ENCODE results near the gene HYAL1. TPM values are rescaled to one million over a fixed set of nuclear protein-coding genes. Genes with fewer than 3 reads are reported as not detected.

Gene HYAL1
- total and polyA plus RNA-seq, 2 donors, result 0.09 to 1.8 TPM

DNA sequence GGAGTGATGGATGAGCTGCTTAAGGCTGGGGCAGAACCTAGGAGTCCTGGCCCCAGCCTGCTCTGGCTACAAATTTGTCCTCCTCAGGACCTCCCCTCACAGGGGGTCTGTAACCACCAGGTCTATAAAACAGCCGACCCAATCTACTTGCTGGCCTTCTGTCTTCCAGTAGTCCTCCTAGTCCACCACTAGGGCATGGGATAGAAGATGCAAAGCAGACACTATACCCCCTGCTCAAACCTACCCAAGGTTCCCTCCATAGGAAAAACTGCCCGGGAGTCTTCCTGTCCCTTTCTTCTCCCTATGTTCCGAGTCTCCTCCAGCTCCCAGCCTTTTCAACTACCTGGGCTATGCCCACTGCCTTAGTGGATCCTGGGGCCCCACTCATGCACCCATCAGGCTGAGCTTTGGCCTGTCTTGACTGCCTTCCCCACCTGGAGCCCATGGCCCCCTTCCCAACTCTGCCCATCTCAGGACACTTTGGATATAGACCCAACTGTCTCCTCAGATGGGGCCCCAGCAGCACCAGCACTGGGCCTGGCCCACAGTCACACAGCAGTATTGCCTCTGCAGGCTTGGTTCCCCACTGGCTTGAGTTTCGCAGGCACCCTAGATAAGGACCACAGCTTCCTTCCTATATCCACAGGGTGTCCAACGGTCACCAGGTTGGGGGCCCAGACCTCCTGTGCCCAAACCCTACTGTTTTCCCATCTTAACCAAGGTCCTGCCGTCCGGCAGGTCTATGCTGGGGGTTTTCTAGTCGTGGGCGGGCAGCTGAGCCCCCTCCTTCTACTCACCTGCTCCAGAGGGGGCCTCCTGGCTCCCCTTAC, 5.3 kb downstream of the HYAL1 start:
- WGBS, result 42% methylated on average over 9 of the region's 9 CpGs
- H3K4me1 ChIP-seq (ENCODE audit: control insufficient read depth in 2 of 2, insufficient read depth in 2 of 2, low read length in 2 of 2), result peaks cover 12 to 25% of the 10 kb centered on the region in 2 donors
- H3K27ac ChIP-seq (ENCODE audit: low read depth in 1 of 2, low read length in 1 of 2), result peak overlapping the region; percentile 52 to 98

DNA sequence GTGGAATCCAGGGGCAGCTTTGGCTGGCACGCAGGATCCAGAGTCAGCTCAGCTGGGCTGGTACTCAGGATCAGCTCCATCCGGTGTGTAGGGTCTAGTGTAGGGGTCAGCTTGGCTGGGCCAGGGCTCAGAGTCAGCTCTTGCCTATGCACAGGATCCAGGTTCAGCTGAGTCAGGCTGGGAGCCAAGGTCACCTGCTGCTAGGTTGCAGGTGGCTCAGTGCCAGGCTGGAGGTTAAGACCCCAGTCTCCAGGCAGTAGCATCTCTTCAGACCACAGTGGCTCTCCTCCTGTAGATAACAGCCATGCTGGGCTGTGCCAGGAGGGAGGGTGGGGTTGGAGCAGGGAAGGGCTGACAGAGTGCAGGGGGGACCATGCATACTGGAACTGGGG, 6.0 kb downstream of the HYAL1 start:
- 100% methylated on average over 2 of the region's 2 CpGs for WGBS
- no peak overlapping the region for H3K4me3 ChIP-seq (ENCODE audit: low read length in 2 of 2)
- no peak for DNase-seq (ENCODE audit: low read depth in 6 of 9, low spot score in 9 of 9)
- no peaks in the 10 kb centered on the region for H3K36me3 ChIP-seq (ENCODE audit: control insufficient read depth in 2 of 2, insufficient read depth in 2 of 2, low read length in 1 of 2)
- H3K4me1 ChIP-seq (ENCODE audit: control insufficient read depth in 2 of 2, insufficient read depth in 2 of 2, low read length in 2 of 2), result peaks cover 12 to 32% of the 10 kb centered on the region in 2 donors
- no peaks in the 10 kb centered on the region for H3K9me3 ChIP-seq (ENCODE audit: control insufficient read depth in 2 of 2, insufficient read depth in 1 of 2, low read length in 1 of 2)
- no peak overlapping the region for H3K27ac ChIP-seq (ENCODE audit: low read depth in 1 of 2, low read length in 1 of 2)
- no peaks in the 10 kb centered on the region for H3K27me3 ChIP-seq (ENCODE audit: control insufficient read depth in 2 of 2, insufficient read depth in 1 of 2, low read length in 1 of 2)

More for the DNA sequence above, 5.3 kb downstream of the HYAL1 start:
- H3K4me3 ChIP-seq (ENCODE audit: low read length in 2 of 2), result peak overlapping the region; percentile 56 to 89
- no peaks in the 10 kb centered on the region for H3K27me3 ChIP-seq (ENCODE audit: control insufficient read depth in 2 of 2, insufficient read depth in 1 of 2, low read length in 1 of 2)
- no peaks in the 10 kb centered on the region for H3K36me3 ChIP-seq (ENCODE audit: control insufficient read depth in 2 of 2, insufficient read depth in 2 of 2, low read length in 1 of 2)
- no peak for DNase-seq (ENCODE audit: low read depth in 6 of 9, low spot score in 9 of 9)
- H3K9me3 ChIP-seq (ENCODE audit: control insufficient read depth in 2 of 2, insufficient read depth in 1 of 2, low read length in 1 of 2), result no peaks in the 10 kb centered on the region

DNA sequence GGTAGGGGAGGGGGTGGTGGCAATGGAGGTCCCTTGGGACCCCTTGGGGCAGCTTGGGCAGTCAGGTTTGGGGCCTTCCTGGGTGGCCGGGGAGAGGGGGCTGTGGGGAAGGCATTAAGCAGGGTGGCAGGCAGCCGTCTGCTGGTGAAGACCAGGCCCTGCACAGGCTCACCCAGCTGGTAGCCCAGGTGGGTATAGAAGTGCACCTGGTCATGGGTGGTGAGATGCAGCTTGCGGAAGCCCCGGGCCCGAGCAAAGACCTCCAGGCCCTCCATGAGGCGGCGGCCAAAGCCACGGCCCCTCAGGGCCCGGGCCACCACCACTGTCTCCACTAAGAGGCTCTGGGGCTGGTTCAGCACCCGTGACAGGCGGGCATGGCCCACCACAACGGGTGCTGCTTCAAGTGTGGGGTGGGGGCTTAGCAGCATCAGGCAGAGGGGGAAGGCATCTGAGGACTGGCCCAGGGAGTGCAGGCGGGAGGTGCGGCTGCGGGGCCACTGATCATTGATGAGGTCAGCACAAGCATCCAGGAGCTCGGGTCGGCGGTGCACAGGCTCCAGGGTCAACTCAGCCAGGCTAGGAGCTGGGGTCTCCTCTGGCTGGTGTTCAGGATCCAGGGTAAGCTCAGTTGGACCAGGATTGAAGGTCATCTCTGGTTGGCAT, 6.5 kb downstream of the HYAL1 start:
- no peaks in the 10 kb centered on the region for H3K27me3 ChIP-seq (ENCODE audit: control insufficient read depth in 2 of 2, insufficient read depth in 1 of 2, low read length in 1 of 2)
- no peaks in the 10 kb centered on the region for H3K9me3 ChIP-seq (ENCODE audit: control insufficient read depth in 2 of 2, insufficient read depth in 1 of 2, low read length in 1 of 2)
- 98% methylated on average over 18 of the region's 18 CpGs for WGBS
- peaks cover 12 to 33% of the 10 kb centered on the region in 2 donors for H3K4me1 ChIP-seq (ENCODE audit: control insufficient read depth in 2 of 2, insufficient read depth in 2 of 2, low read length in 2 of 2)
- no peak overlapping the region for H3K4me3 ChIP-seq (ENCODE audit: low read length in 2 of 2)
- no peaks in the 10 kb centered on the region for H3K36me3 ChIP-seq (ENCODE audit: control insufficient read depth in 2 of 2, insufficient read depth in 2 of 2, low read length in 1 of 2)
- no peak overlapping the region for H3K27ac ChIP-seq (ENCODE audit: low read depth in 1 of 2, low read length in 1 of 2)
- DNase-seq (ENCODE audit: low read depth in 6 of 9, low spot score in 9 of 9), result no peak

DNA sequence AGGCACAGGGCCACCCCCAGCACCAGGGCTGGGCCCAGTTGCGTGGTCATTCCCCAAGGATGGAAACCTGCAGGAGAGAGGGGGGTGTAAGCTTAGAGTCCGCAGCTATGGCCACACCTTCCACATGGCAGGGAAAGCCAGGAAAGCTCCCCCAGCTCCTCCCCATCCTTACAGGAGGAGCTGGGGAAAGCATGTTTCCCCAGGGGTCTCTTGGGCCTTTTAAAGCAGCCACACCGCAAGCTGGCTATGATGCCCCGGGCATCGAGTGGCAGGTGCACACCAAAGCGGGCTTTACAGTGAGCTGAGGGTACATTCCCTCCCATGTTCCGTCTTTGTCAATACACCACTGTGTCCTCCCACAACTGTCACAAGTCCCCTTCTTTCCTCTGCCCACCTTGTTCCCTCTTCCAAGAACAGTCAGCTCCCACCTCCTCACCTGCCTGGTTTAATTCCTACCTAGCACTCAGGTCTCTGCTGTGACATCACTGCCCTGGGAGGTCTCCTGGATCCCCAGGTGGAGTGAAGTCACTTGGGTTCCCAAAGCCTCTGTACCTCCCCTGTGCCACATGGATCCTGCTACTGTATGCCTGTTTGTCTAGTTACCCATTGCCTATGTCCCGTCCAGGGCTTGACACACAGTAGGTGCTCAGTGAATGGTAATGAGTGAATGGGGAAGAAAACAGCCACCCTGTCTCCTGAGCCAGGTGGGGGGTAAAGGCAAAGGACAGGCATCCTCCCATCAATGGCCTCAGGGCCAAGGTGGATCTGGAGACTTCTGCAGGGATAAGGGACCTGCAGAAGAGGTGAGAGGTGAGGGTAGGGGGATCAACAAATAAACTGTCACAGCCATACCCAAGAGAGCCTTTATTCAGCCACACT, 7.6 kb downstream of the HYAL1 start:
- WGBS, result 96% methylated on average over 8 of the region's 8 CpGs
- Histone ChIP-seq H3K9me3 (ENCODE audit: control insufficient read depth in 2 of 2, insufficient read depth in 1 of 2, low read length in 1 of 2) (no peaks in the 10 kb centered on the region), H3K27me3 (ENCODE audit: control insufficient read depth in 2 of 2, insufficient read depth in 1 of 2, low read length in 1 of 2) (no peaks in the 10 kb centered on the region), H3K4me1 (ENCODE audit: control insufficient read depth in 2 of 2, insufficient read depth in 2 of 2, low read length in 2 of 2) (peaks cover 19 to 43% of the 10 kb centered on the region in 2 donors), H3K4me3 (ENCODE audit: low read length in 2 of 2) (no peak overlapping the region), H3K27ac (ENCODE audit: low read depth in 1 of 2, low read length in 1 of 2) (no peak overlapping the region), H3K36me3 (ENCODE audit: control insufficient read depth in 2 of 2, insufficient read depth in 2 of 2, low read length in 1 of 2) (no peaks in the 10 kb centered on the region)
- DNase-seq (ENCODE audit: low read depth in 6 of 9, low spot score in 9 of 9), result no peak

DNA sequence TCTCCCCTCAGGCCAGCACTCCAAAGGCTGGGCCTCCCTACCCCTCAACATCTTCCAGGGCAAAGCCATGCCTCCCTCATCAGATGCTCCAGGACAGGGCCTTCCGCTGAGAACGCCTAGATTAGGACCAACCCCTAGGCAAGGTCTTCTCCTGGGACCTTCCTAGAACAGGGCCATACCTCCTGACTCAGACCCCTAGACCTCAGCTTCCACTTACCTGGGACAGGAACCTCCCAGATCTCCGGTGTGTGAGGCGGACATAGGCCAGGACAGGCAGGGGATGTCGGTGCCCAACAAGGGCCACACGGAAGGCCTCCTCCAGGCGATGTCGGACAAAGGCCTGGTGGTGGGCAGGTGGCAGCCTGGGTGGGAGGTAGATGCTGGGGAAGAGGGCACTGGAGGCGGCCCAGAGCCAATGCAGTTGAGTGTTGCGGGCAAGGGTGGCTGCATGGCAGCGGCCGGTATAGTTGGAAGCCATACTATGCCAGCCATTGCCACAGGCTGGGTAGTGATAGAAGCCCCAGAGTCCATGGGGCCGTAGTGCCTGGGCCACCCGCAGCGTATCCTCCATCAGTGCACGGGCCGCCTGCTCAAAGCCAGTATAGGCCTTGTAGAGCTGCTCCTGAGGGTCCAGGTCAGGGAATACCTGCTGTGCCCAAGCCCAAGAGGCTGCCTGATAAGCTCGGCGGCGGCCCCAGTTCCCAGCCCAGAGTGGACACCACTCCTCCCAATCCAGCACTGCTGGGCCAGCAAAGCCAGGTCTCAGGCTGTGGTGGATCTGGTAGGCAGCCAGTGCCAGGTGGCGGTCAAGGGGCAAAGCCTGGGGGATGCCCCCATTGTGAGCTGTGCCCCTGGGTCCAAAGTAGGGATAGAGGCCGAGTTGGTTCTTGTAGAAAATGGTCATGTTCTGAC, 8.6 kb downstream of the HYAL1 start:
- no peaks in the 10 kb centered on the region for H3K9me3 ChIP-seq (ENCODE audit: control insufficient read depth in 2 of 2, insufficient read depth in 1 of 2, low read length in 1 of 2)
- no peak overlapping the region for H3K4me3 ChIP-seq (ENCODE audit: low read length in 2 of 2)
- peaks cover 15 to 34% of the 10 kb centered on the region in 2 donors for H3K4me1 ChIP-seq (ENCODE audit: control insufficient read depth in 2 of 2, insufficient read depth in 2 of 2, low read length in 2 of 2)
- DNase-seq (ENCODE audit: low read depth in 6 of 9, low spot score in 9 of 9), result no peak
- peaks cover 3 to 7% of the 10 kb centered on the region in 2 donors for H3K36me3 ChIP-seq (ENCODE audit: control insufficient read depth in 2 of 2, insufficient read depth in 2 of 2, low read length in 1 of 2)
- H3K27me3 ChIP-seq (ENCODE audit: control insufficient read depth in 2 of 2, insufficient read depth in 1 of 2, low read length in 1 of 2), result no peaks in the 10 kb centered on the region
- no peak overlapping the region for H3K27ac ChIP-seq (ENCODE audit: low read depth in 1 of 2, low read length in 1 of 2)
- 98% methylated on average over 22 of the region's 22 CpGs for WGBS

DNA sequence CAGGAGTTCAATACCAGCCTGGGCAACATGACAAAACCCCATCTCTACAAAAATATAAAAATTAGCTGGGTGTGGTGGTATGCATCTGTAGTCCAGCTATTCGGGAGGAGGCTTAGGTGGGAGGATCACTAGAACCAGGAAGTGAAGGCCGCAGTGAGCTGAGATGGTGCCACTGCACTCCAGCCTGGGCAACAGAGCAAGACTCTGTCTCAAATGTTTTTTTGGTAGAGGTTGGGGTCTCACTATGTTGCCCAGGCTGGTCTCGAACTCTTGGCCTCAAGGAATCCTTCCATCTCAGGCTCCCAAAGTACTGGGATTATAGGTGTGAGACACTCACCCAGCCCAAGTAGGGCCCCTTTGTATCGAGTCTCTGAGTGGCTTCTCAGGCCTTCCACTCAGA, 9.3 kb downstream of the HYAL1 start:
- Histone ChIP-seq H3K36me3 (ENCODE audit: control insufficient read depth in 2 of 2, insufficient read depth in 2 of 2, low read length in 1 of 2) (peaks cover 9 to 13% of the 10 kb centered on the region in 2 donors), H3K27ac (ENCODE audit: low read depth in 1 of 2, low read length in 1 of 2) (no peak overlapping the region), H3K4me1 (ENCODE audit: control insufficient read depth in 2 of 2, insufficient read depth in 2 of 2, low read length in 2 of 2) (peaks cover 14 to 31% of the 10 kb centered on the region in 2 donors), H3K27me3 (ENCODE audit: control insufficient read depth in 2 of 2, insufficient read depth in 1 of 2, low read length in 1 of 2) (no peaks in the 10 kb centered on the region), H3K9me3 (ENCODE audit: control insufficient read depth in 2 of 2, insufficient read depth in 1 of 2, low read length in 1 of 2) (no peaks in the 10 kb centered on the region), H3K4me3 (ENCODE audit: low read length in 2 of 2) (no peak overlapping the region)
- 97% methylated on average over 4 of the region's 4 CpGs for whole genome bisulfite sequencing
- no peak for DNase-seq (ENCODE audit: low read depth in 6 of 9, low spot score in 9 of 9)

DNA sequence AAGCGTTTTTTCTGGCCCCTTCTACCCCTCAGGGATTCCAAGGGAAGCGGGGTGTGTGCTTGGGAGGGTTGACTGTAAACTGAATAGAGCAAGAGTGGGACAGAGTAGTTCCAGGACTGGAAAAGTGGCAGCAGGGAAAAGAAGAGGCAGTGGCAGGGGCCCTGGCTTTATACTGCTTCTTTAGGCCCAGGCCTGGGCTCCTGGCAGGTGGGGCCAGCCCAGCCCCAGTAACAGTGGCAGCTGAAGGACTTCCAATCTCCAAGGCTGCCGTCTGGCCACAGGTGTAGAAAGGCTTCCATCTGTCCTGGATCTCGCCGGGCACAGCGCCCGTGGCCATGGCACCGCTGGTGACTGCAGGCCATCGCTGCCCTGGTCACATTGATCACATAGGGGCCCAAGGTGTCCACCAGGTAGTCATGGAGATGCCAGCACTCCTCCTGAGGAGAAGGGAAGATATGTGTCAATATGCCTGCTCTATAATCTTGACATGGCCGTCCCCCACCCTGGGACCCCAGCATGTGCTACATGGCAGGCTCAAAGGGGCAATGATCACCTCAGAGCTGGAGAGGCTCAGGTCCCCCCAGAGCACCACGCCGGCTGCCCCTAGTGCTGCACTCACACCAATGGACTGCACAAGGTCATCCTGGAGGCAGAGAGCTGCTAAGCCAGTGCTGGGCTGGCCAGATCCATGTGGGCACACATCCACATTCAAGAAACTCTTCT, 10.1 kb downstream of the HYAL1 start:
- Histone ChIP-seq H3K4me1 (ENCODE audit: control insufficient read depth in 2 of 2, insufficient read depth in 2 of 2, low read length in 2 of 2) (peaks cover 9 to 23% of the 10 kb centered on the region in 2 donors), H3K36me3 (ENCODE audit: control insufficient read depth in 2 of 2, insufficient read depth in 2 of 2, low read length in 1 of 2) (peaks cover 18 to 22% of the 10 kb centered on the region in 2 donors), H3K27ac (ENCODE audit: low read depth in 1 of 2, low read length in 1 of 2) (peak overlapping the region; percentile 62 to 64), H3K27me3 (ENCODE audit: control insufficient read depth in 2 of 2, insufficient read depth in 1 of 2, low read length in 1 of 2) (no peaks in the 10 kb centered on the region), H3K9me3 (ENCODE audit: control insufficient read depth in 2 of 2, insufficient read depth in 1 of 2, low read length in 1 of 2) (no peaks in the 10 kb centered on the region), H3K4me3 (ENCODE audit: low read length in 2 of 2) (no peak overlapping the region)
- 89% methylated on average over 12 of the region's 12 CpGs for WGBS
- DNase-seq (ENCODE audit: low read depth in 6 of 9, low spot score in 9 of 9), result no peak

Measured in thymus (tissue), 11 donors.